Colon (tissue), 2 donors: ENCODE measurements around the gene TWIST2.

Experiments used
- FAIRE-seq: peaks from 2 replicates; lab custom pipeline; 2012; peaks lifted over from hg19 to GRCh38; lab: Jason Lieb, UNC
- donor health status: control.
- donor health status: control.

Gene TWIST2

GRCh38 chr2:238838786-238839327 lies 9.0 kb upstream of the TWIST2 start:
- FAIRE-seq = no peak

GRCh38 chr2:238839428-238839827 lies 8.5 kb upstream of the TWIST2 start:
- no peak for FAIRE-seq

DNA sequence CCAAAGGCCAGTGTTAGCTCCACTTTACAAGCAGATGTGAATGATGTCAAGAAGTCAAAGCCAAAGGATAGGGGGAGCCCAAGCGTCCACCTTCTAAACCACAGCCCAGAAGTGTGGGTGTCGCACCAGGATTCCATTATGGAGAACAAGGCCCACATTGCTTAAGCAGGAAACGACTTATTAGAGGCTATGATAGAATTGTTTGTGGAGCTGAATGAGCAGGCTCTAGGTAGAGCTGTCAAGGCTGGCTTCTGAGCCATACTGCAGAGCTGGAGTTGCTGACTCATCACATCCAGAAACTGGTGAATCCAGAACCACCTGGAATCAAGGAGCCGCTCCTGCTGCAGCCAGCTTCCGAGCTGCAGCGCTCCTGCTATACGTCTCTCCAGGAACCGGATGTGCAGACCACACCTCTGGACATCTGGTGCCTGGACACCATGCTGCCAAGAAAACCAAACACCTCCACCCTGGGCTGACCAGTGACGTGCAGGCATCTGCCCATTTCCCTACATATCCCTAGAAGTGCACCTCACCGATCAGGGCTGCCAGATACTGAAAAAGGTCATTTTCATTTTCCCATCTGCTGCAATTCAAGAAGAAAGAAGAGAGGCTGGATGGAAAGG lies 6.2 kb upstream of the TWIST2 start:
- FAIRE-seq = no peak

DNA sequence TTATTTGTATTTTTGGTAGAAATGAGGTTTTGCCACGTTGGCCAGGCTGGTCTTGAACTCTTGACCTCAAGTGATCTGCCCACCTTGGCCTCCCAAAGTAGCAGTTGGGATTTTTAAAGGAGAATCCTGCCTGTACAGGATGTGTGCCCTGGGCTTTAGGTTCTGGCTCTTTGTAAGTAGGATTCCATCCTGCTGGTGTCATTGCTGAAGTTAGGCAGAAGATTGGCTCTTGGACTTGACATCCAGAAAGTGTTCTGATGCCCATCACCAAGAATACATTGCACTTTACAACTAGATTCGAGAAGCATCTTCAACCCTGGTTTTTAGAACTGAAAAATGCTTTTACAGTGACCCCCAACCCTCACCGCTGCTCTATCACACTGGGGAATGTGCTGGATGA lies 4.4 kb upstream of the TWIST2 start:
- FAIRE-seq = no peak

- FAIRE-seq = no peak
Observed at GRCh38 chr2:238845583-238846377, 2.1 kb upstream of the TWIST2 start.

- FAIRE-seq = no peak
Observed at GRCh38 chr2:238846378-238846627, 1.6 kb upstream of the TWIST2 start.

DNA sequence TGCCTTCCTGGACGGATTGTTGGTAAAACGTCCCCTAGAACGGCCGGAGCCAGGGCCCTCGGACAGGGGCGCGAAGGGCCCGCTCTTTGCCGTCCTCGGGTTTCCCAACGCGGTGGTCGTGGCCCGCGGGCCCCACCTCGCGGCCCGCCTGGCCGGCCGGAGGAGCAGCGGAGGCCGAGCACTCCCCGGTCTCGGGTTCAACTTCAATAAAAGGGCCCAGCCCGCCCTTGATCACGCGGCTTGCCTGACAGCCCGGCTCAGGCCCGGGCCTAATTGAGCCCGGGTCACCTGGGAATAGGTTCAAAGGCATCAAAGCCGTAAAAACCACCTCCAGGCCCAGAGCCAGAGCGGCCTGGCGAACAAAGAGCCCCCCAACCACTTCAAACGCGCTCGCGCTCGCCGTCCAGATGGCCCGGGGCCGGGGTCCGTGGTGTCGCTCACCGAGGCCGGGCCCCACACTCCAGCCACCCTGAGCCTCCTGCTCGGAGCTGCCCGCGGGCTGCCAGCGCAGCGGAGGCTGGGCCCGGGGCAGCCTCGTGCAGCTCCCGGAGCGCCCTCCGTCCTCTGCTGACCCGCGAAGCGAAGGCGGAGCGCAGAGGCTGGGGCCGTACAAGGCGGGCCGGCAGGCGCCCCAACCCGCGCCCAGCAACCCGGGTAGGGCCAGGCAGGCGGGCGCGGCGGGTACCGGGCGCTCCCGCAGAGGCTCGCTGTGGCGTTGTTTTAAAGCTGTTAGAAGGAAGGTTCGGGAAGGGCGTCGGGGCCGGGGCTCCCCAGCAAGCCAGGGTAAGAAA lies 1.1 kb upstream of the TWIST2 start:
- no peak for FAIRE-seq

DNA sequence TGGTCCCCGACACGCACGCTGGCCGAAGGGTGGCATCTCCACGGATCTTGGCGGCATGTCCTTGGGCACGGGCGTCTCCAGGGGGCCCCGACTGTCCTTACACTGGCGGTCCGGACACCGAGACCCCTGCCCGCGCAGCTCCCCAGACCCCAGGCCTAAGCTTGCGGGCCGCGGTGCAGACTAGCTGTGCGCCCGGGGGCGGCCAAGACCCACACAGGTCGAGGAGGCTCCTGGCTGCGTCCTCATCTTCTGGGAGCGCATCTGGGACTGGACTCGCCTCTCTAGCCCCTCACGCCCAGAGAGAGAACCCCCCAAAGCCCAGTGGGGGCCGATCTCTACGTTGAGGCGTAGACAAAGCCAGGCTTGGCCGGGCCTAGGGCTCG lies 475 bp upstream of the TWIST2 start:
- FAIRE-seq = no peak

- FAIRE-seq = no peak
Observed at GRCh38 chr2:238848691-238848975, 748 bp downstream of the TWIST2 start.

GRCh38 chr2:238848976-238849853 lies 1.3 kb downstream of the TWIST2 start:
- FAIRE-seq = no peak

DNA sequence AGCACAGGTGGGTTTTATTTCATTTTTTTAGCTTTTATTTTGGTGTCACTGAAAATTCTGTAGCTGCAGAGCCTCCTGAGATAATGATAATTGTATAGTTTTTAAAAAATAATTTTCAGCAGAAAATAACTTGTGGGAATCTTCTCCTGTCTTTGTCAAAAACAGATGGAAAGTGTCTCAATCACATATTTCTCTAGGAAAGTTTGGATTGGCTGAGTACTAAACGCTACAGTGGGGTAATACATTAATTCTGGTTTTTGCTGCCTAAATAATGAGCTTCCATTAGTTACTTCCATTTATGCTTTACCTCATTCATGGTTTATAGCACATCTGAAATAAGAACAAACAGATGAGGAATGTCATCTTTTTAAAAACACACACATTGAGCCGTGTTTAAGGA lies 2.2 kb downstream of the TWIST2 start:
- FAIRE-seq = no peak

GRCh38 chr2:238851026-238851425 lies 3.1 kb downstream of the TWIST2 start:
- no peak for FAIRE-seq

GRCh38 chr2:238851761-238852160 lies 3.9 kb downstream of the TWIST2 start:
- no peak for FAIRE-seq

GRCh38 chr2:238852206-238852869 lies 4.5 kb downstream of the TWIST2 start:
- FAIRE-seq = no peak

GRCh38 chr2:238853218-238853617 lies 5.3 kb downstream of the TWIST2 start:
- FAIRE-seq = no peak

- no peak for FAIRE-seq
Observed at GRCh38 chr2:238853721-238854120, 5.8 kb downstream of the TWIST2 start.

DNA sequence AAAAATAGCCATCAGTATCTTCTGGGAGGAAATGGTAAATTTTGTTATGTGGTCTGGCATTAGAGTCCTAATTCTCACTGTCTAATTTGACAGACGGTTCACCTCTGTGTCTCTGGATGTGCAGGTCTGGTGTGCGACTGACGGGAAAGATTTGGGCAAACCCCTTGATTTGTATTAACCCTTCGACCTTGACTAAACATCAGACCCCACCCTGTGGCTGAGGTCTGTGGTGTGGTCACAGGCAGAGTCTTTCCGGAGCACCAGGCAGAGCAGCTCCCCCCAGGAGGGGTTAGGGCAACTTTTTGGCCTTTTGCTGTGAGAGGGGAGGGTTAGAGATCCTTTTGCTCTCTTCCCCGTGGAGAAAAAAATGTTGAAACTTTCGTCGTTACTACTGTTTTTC lies 6.4 kb downstream of the TWIST2 start:
- no peak for FAIRE-seq

DNA sequence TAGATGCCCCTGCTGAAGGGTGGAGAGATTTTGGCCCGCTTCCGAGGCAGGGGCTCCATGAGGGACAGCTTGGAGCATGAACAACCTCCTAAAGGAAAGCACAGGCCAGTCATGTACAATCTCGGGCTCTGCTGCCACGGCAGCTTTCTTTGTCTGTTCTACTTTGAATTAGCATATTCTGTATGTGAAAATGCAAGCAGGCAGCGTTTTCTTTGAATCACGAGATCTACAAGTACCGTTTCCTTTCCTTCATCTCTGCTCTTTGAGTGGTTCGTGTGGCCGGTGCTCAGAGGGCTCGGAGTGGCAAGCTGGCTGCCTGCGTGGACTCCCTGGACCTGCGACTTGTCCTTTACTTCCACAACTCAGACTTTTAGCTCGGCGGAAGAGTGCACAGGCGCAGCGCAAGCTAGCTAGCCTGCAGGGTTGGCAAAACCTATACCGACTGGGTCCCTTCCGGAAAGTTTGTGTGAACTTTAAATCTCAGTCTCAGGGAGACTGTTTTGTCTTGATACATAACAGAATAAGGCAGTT lies 6.9 kb downstream of the TWIST2 start:
- no peak for FAIRE-seq

- no peak for FAIRE-seq
Observed at GRCh38 chr2:238855299-238855698, 7.4 kb downstream of the TWIST2 start.

GRCh38 chr2:238855891-238856580 lies 8.2 kb downstream of the TWIST2 start:
- FAIRE-seq = no peak
